Measurements from ENCODE around the gene SMAD9. TPM values are rescaled to one million over a fixed set of nuclear protein-coding genes. Genes with fewer than 3 reads are reported as not detected.

The SMAD9 gene
- total RNA-seq, 2 donors from 2014 or later, result 9.0 to 13.3 TPM

DNA sequence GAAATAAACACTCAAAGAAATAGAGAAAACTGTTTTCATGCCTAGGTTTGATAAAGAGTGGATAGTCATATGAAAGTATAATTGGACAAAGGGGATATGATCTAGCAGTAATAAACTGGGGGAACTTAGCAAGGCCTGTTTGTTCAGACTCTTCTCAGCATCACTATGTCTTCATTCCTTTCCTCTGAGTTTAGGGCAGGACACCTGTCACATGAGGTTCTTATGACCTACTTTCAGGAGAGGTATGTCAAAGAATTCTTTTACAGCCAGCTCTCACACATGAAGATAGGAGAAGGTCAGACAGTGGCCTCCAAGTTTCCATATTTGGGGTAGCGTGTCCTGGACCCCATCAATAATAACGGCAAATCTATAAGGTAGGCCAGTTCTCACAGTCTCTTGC is 112.4 kb downstream of the SMAD9 start:
- Histone ChIP-seq H3K9ac (ENCODE audit: extremely low read depth, low read length, poor library complexity, severe bottlenecking) (no peak overlapping the region), H3K4me1 (ENCODE audit: control insufficient read depth, insufficient read depth, low read length) (peaks cover under 1% of the 10 kb centered on the region), H3K27ac (ENCODE audit: low read depth, low read length) (no peak overlapping the region), H3K27me3 (ENCODE audit: control insufficient read depth, insufficient read depth, low read length, poor library complexity, severe bottlenecking) (no peaks in the 10 kb centered on the region), H3K9me3 (ENCODE audit: control insufficient read depth, low read length) (no peaks in the 10 kb centered on the region), H3K36me3 (ENCODE audit: control insufficient read depth, insufficient read depth, low read length) (no peaks in the 10 kb centered on the region), H3K4me3 (ENCODE audit: low read length) (no peak overlapping the region)
- Mint-ChIP-seq H3K9me3 (no peaks in the 10 kb centered on the region), H3K36me3 (ENCODE audit: low read depth) (no peaks in the 10 kb centered on the region), H3K27me3 (ENCODE audit: insufficient read depth) (no peaks in the 10 kb centered on the region), H3K4me1 (peaks cover 4% of the 10 kb centered on the region), H3K4me3 (no peak overlapping the region), H3K27ac (no peak overlapping the region)
- DNase-seq, result no peak
- 94 to 100% methylated on average over 2 of the region's 2 CpGs for WGBS, 2 experiments (ENCODE audit: insufficient coverage in 1 of 2, insufficient read length in 1 of 2)
- TF ChIP-seq CTCF (conservative IDR thresholded peaks at IDR 0.05), result no peak

DNA sequence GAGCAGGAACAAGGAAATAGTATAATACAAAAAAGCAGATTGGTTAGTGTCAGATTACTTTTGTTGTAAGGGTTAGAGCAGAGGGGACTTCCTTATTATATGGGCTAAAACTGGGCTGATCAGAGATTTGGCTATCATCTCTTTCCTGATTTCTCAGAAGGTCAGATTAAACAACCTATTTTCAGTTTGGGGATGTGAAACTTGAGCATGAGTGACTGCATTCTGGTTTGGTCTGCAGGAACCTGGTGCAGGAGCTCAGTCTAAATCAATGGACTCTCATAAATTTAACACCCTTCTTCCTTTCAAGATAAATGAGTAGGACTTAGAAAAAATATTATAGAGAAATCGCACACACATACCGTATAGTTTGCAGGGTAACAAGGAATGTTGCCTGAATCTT is 113.9 kb downstream of the SMAD9 start:
- Histone ChIP-seq H3K27me3 (ENCODE audit: control insufficient read depth, insufficient read depth, low read length, poor library complexity, severe bottlenecking) (no peaks in the 10 kb centered on the region), H3K9me3 (ENCODE audit: control insufficient read depth, low read length) (no peaks in the 10 kb centered on the region), H3K4me3 (ENCODE audit: low read length) (no peak overlapping the region), H3K9ac (ENCODE audit: extremely low read depth, low read length, poor library complexity, severe bottlenecking) (no peak overlapping the region), H3K36me3 (ENCODE audit: control insufficient read depth, insufficient read depth, low read length) (no peaks in the 10 kb centered on the region), H3K4me1 (ENCODE audit: control insufficient read depth, insufficient read depth, low read length) (no peaks in the 10 kb centered on the region), H3K27ac (ENCODE audit: low read depth, low read length) (no peak overlapping the region)
- peaks cover 2% of the 10 kb centered on the region for H3K4me1 Mint-ChIP-seq
- no peak overlapping the region for H3K4me3 Mint-ChIP-seq
- WGBS, 2 experiments (ENCODE audit: insufficient coverage in 1 of 2, insufficient read length in 1 of 2), result 93 to 100% methylated on average over 1 to 2 of the region's 2 CpGs
- H3K27ac Mint-ChIP-seq, result no peak overlapping the region
- no peaks in the 10 kb centered on the region for H3K27me3 Mint-ChIP-seq (ENCODE audit: insufficient read depth)
- H3K9me3 Mint-ChIP-seq, result no peaks in the 10 kb centered on the region
- no peak for DNase-seq
- H3K36me3 Mint-ChIP-seq (ENCODE audit: low read depth), result no peaks in the 10 kb centered on the region
- no peak for TF ChIP-seq CTCF (conservative IDR thresholded peaks at IDR 0.05)

GRCh38 chr13:36804588-36804987 is 115.5 kb downstream of the SMAD9 start:
- no peak for TF ChIP-seq CTCF (conservative IDR thresholded peaks at IDR 0.05)
- no peaks in the 10 kb centered on the region for H3K27me3 ChIP-seq (ENCODE audit: control insufficient read depth, insufficient read depth, low read length, poor library complexity, severe bottlenecking)
- 93 to 96% methylated on average over 6 of the region's 6 CpGs for WGBS, 2 experiments (ENCODE audit: insufficient coverage in 1 of 2, insufficient read length in 1 of 2)
- no peaks in the 10 kb centered on the region for H3K36me3 Mint-ChIP-seq (ENCODE audit: low read depth)
- H3K27ac Mint-ChIP-seq, result no peak overlapping the region
- DNase-seq, result no peak
- H3K9me3 ChIP-seq (ENCODE audit: control insufficient read depth, low read length), result no peaks in the 10 kb centered on the region
- H3K36me3 ChIP-seq (ENCODE audit: control insufficient read depth, insufficient read depth, low read length), result no peaks in the 10 kb centered on the region
- H3K27me3 Mint-ChIP-seq (ENCODE audit: insufficient read depth), result no peaks in the 10 kb centered on the region
- peaks cover 2% of the 10 kb centered on the region for H3K4me1 Mint-ChIP-seq
- no peak overlapping the region for H3K4me3 Mint-ChIP-seq
- no peaks in the 10 kb centered on the region for H3K9me3 Mint-ChIP-seq
- H3K9ac ChIP-seq (ENCODE audit: extremely low read depth, low read length, poor library complexity, severe bottlenecking), result no peak overlapping the region
- no peak overlapping the region for H3K27ac ChIP-seq (ENCODE audit: low read depth, low read length)
- H3K4me3 ChIP-seq (ENCODE audit: low read length), result no peak overlapping the region
- no peaks in the 10 kb centered on the region for H3K4me1 ChIP-seq (ENCODE audit: control insufficient read depth, insufficient read depth, low read length)
